ENCODE measurements around the gene FOXO3. TPM values are rescaled to one million over a fixed set of nuclear protein-coding genes. Genes with fewer than 3 reads are reported as not detected.

The FOXO3 gene
- total and polyA plus RNA-seq, 9 donors, result 33.4 to 94.8 (median 70.0) TPM

GRCh38 chr6:108720827-108721226 lies 160.1 kb downstream of the FOXO3 start:
- no peak overlapping the region for H3K4me3 ChIP-seq
- no peak for TF ChIP-seq EP300 (IDR thresholded peaks at IDR 0.05)
- TF ChIP-seq, protein P1, sequence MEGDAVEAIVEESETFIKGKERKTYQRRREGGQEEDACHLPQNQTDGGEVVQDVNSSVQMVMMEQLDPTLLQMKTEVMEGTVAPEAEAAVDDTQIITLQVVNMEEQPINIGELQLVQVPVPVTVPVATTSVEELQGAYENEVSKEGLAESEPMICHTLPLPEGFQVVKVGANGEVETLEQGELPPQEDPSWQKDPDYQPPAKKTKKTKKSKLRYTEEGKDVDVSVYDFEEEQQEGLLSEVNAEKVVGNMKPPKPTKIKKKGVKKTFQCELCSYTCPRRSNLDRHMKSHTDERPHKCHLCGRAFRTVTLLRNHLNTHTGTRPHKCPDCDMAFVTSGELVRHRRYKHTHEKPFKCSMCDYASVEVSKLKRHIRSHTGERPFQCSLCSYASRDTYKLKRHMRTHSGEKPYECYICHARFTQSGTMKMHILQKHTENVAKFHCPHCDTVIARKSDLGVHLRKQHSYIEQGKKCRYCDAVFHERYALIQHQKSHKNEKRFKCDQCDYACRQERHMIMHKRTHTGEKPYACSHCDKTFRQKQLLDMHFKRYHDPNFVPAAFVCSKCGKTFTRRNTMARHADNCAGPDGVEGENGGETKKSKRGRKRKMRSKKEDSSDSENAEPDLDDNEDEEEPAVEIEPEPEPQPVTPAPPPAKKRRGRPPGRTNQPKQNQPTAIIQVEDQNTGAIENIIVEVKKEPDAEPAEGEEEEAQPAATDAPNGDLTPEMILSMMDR (IDR thresholded peaks at IDR 0.05), result no peak
- no peak for TF ChIP-seq POLR2A (IDR thresholded peaks at IDR 0.05)
- no peaks in the 10 kb centered on the region for H3K36me3 ChIP-seq
- intact Hi-C loops (cut with DNase I), result no loop called here
- 73 to 78% (median 76%) methylated on average over 2 of the region's 2 CpGs for WGBS, 3 donors
- no peaks in the 10 kb centered on the region for H3K27me3 ChIP-seq
- no peak overlapping the region for H3K27ac ChIP-seq
- H3K4me1 ChIP-seq (ENCODE audit: insufficient read depth), result peaks cover 3% of the 10 kb centered on the region
- no peaks in the 10 kb centered on the region for H3K9me3 ChIP-seq
- no peak for DNase-seq

GRCh38 chr6:108721286-108721685 lies 160.6 kb downstream of the FOXO3 start:
- Histone ChIP-seq H3K4me1 (ENCODE audit: insufficient read depth) (peaks cover 3% of the 10 kb centered on the region), H3K27me3 (no peaks in the 10 kb centered on the region), H3K27ac (no peak overlapping the region), H3K36me3 (no peaks in the 10 kb centered on the region), H3K4me3 (no peak overlapping the region), H3K9me3 (no peaks in the 10 kb centered on the region)
- DNase-seq, result no peak
- TF ChIP-seq, protein P1 (IDR thresholded peaks at IDR 0.05), result no peak
- TF ChIP-seq EP300 (IDR thresholded peaks at IDR 0.05), result no peak
- no peak for TF ChIP-seq POLR2A (IDR thresholded peaks at IDR 0.05)
- WGBS, 3 donors, result 61 to 73% (median 70%) methylated on average over 5 of the region's 5 CpGs
- intact Hi-C loops (cut with DNase I), result no loop called here

DNA sequence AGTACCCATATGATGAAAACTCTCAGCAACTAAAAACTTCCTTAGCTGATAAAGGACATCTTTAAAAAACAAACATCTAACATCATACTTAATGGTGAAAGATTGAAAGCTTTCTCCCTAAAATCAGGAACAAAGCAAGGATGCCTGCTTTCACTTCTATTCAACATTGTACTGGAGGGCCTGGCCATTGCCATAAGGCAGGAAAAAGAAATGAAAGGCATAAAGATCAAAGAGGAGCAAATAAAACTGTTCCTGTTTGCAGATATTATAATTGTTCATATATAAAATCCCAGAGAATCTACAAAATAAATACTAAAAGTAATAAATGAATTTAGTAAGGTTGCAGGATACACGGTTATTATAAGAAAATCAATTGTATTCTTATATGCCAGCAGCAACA lies 162.9 kb downstream of the FOXO3 start:
- intact Hi-C loops (cut with DNase I), result no loop called here
- Histone ChIP-seq H3K27me3 (no peaks in the 10 kb centered on the region), H3K4me3 (no peak overlapping the region), H3K9me3 (no peaks in the 10 kb centered on the region), H3K4me1 (ENCODE audit: insufficient read depth) (no peaks in the 10 kb centered on the region), H3K36me3 (no peaks in the 10 kb centered on the region), H3K27ac (no peak overlapping the region)
- TF ChIP-seq, protein P1 (IDR thresholded peaks at IDR 0.05), result no peak
- TF ChIP-seq POLR2A (IDR thresholded peaks at IDR 0.05) (no peak), EP300 (IDR thresholded peaks at IDR 0.05) (no peak)
- no peak for DNase-seq
- 96 to 100% (median 98%) methylated on average over 1 of the region's 1 CpG for WGBS, 3 donors

DNA sequence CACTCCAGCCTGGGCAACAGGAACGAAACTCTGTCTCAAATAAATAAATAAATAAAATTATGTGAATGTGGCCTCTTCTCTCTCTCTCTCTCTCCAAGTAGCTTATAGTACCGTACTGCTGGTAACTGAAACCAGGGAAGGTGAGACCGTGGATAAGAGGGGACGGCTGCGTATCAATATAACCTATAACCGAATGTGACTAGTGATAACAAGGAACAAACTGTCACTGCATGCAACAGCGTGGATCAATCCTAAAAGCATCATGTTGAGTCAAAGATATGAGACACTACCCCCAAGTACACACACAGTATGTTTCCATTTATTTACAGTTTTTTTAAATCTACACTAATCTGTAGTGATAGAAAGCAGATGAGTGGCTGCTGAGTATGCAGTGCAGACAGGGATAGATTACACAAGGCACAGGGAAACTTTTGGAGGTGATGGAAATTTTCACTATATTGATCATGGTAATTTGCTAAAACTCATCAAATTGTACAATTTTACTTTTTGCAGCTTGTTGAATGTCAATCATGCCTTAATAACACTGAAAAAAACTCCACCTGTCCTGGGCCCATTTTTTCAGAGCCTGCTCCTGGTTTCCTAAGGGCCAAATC lies 166.1 kb downstream of the FOXO3 start:
- H3K9me3 ChIP-seq, result no peaks in the 10 kb centered on the region
- no peaks in the 10 kb centered on the region for H3K27me3 ChIP-seq
- TF ChIP-seq POLR2A (IDR thresholded peaks at IDR 0.05) (no peak), EP300 (IDR thresholded peaks at IDR 0.05) (no peak)
- TF ChIP-seq, protein P1 (IDR thresholded peaks at IDR 0.05), result no peak
- DNase-seq, result no peak
- H3K4me1 ChIP-seq (ENCODE audit: insufficient read depth), result no peaks in the 10 kb centered on the region
- 95 to 97% (median 97%) methylated on average over 7 of the region's 7 CpGs for WGBS, 3 donors
- H3K36me3 ChIP-seq, result no peaks in the 10 kb centered on the region
- H3K4me3 ChIP-seq, result no peak overlapping the region
- intact Hi-C loops (cut with DNase I), result no loop called here
- H3K27ac ChIP-seq, result no peak overlapping the region
